SK-N-SH treated with all-trans-retinoic acid at 6 μM for 48 hours (cell line): ENCODE data around the gene DOC2A.
"Not testable (repeated sequence)": the region's sequence is repeated elsewhere in the genome, so short reads cannot be mapped to it uniquely, and the experiment has no call there.

Experiments
- ATAC-seq: fragments of 200-7000 bp; cut with Tn5 transposase; 3 replicates; pipeline ENCODE4 v1.9.1; 2020; ENCODE audit warnings: mild to moderate bottlenecking, moderate library complexity
- ARNTL ChIP-seq: fragments of 450-650 bp; formaldehyde crosslinking; IDR thresholded peaks from 2 replicates; pipeline ENCODE4 v1.5.0; 2020; ENCODE audit warnings: low read depth, mild to moderate bottlenecking, moderate library complexity, borderline replicate concordance
- BACH2 ChIP-seq: fragments of 250-450 bp; sonication (Bioruptor Pico); IDR thresholded peaks from 2 replicates; pipeline ENCODE4 v1.9.0; 2021; ENCODE audit warnings: mild to moderate bottlenecking, borderline replicate concordance
- CSDC2 ChIP-seq: fragments of 250-450 bp; sonication (Bioruptor Pico); IDR thresholded peaks from 2 replicates; pipeline ENCODE4 v1.5.0; 2020; ENCODE audit warnings: mild to moderate bottlenecking, moderate library complexity
- ESRRG ChIP-seq: fragments of 250-450 bp; sonication (Bioruptor Pico); IDR thresholded peaks from 2 replicates; pipeline ENCODE4 v1.6.1; 2021; ENCODE audit warnings: mild to moderate bottlenecking
- GLIS3 ChIP-seq: fragments of 250-450 bp; sonication (Bioruptor Pico); IDR thresholded peaks from 2 replicates; pipeline ENCODE4 v1.5.0; 2020; ENCODE audit warnings: mild to moderate bottlenecking, moderate library complexity
- ISL1 ChIP-seq: fragments of 250-450 bp; sonication (Bioruptor Pico); IDR thresholded peaks from 2 replicates; pipeline ENCODE4 v2.1.2; 2022; ENCODE audit warnings: mild to moderate bottlenecking, moderate library complexity
- POU6F1 ChIP-seq: fragments of 250-450 bp; sonication (Bioruptor Pico); IDR thresholded peaks from 2 replicates; pipeline ENCODE4 v1.8.0; 2021; ENCODE audit warnings: low read depth, mild to moderate bottlenecking, moderate library complexity, borderline replicate concordance
- PPARA ChIP-seq: fragments of 250-450 bp; sonication (Bioruptor Pico); IDR thresholded peaks from 2 replicates; pipeline ENCODE4 v1.5.0; 2020; ENCODE audit warnings: mild to moderate bottlenecking, borderline replicate concordance
- TCF4 ChIP-seq: fragments of 250-450 bp; sonication (Bioruptor Pico); IDR thresholded peaks from 2 replicates; pipeline ENCODE4 v1.8.0; 2021; ENCODE audit warnings: mild to moderate bottlenecking, moderate library complexity, borderline replicate concordance
- TOX ChIP-seq: fragments of 250-450 bp; sonication (Bioruptor Pico); IDR thresholded peaks from 2 replicates; pipeline ENCODE4 v1.8.0; 2021; ENCODE audit warnings: mild to moderate bottlenecking, moderate library complexity, borderline replicate concordance
- ZFP3 ChIP-seq: fragments of 250-450 bp; sonication (Bioruptor Pico); IDR thresholded peaks from 2 replicates; pipeline ENCODE4 v1.5.0; 2020; ENCODE audit warnings: mild to moderate bottlenecking, moderate library complexity
- ZFP30 ChIP-seq: fragments of 450-650 bp; formaldehyde crosslinking; IDR thresholded peaks from 2 replicates; pipeline ENCODE4 v1.5.0; 2022; ENCODE audit warnings: mild to moderate bottlenecking, moderate library complexity
- ZNF565 ChIP-seq: fragments of 450-650 bp; formaldehyde crosslinking; conservative IDR thresholded peaks from 2 replicates; pipeline ENCODE4 v1.5.0; 2020; ENCODE audit warnings: low read depth, mild to moderate bottlenecking, moderate library complexity
- ZNF70 ChIP-seq: fragments of 450-650 bp; formaldehyde crosslinking; IDR thresholded peaks from 2 replicates; pipeline ENCODE4 v1.5.0; 2020; ENCODE audit warnings: mild to moderate bottlenecking, moderate library complexity
- ZNF8 ChIP-seq: fragments of 450-650 bp; formaldehyde crosslinking; IDR thresholded peaks from 2 replicates; pipeline ENCODE4 v1.5.0; 2020; ENCODE audit warnings: mild to moderate bottlenecking, moderate library complexity
- TF ChIP-seq, protein P1 (sequence below): fragments of 250-450 bp; sonication (Bioruptor Pico); IDR thresholded peaks from 2 replicates; pipeline ENCODE4 v1.8.0; 2020; ENCODE audit warnings: mild to moderate bottlenecking, moderate library complexity, borderline replicate concordance
- TF ChIP-seq, protein P2 (sequence below): fragments of 250-450 bp; sonication (Bioruptor Pico); IDR thresholded peaks from 2 replicates; pipeline ENCODE4 v1.5.0; 2020; ENCODE audit warnings: mild to moderate bottlenecking, moderate library complexity
- TF ChIP-seq, protein P3 (sequence below): fragments of 250-450 bp; sonication (Bioruptor Pico); IDR thresholded peaks from 2 replicates; pipeline ENCODE4 v1.5.1; 2021; ENCODE audit warnings: mild to moderate bottlenecking, moderate library complexity

The DOC2A gene

DNA sequence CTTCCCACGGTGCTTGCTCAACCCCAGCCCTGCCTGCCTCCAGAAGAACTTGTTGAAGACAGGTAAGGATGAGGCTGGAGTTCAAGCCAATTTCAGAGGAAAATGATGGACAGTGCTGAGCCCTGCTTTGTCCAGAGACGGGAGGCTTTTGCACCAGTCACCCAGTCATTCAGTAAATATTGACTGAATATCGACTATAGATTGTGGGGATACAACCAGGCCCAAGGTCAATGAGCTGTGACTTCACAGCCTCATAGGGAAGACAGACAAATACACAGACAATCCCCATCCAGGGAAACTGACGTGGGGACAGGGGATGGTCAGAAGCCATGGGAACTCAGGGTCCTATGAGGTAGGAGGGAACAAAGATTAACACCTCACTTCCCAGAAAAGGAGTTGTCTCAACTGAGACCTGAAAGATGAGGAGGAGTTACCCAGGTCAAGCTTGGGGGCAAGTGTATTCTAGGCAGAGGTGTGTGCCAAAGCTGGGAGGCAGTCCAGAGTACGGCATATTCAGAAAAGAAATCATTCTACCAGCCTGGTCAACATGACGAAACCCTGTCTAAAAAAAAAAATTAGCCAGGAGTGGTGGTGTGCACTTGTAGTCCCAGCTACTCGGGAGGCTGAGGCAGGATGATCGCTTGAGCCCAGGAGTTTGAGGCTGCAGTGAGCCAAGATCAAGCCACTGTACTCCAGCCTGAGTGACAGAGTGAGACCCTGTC lies 5.9 kb upstream of the DOC2A start:
- no peak for TF ChIP-seq ISL1 (CRISPR knock-in tag)
- no peak for TF ChIP-seq ESRRG
- no peak for TF ChIP-seq CSDC2 (CRISPR knock-in tag)
- TF ChIP-seq GLIS3 = no peak
- TF ChIP-seq, protein P1, sequence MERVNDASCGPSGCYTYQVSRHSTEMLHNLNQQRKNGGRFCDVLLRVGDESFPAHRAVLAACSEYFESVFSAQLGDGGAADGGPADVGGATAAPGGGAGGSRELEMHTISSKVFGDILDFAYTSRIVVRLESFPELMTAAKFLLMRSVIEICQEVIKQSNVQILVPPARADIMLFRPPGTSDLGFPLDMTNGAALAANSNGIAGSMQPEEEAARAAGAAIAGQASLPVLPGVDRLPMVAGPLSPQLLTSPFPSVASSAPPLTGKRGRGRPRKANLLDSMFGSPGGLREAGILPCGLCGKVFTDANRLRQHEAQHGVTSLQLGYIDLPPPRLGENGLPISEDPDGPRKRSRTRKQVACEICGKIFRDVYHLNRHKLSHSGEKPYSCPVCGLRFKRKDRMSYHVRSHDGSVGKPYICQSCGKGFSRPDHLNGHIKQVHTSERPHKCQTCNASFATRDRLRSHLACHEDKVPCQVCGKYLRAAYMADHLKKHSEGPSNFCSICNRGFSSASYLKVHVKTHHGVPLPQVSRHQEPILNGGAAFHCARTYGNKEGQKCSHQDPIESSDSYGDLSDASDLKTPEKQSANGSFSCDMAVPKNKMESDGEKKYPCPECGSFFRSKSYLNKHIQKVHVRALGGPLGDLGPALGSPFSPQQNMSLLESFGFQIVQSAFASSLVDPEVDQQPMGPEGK (CRISPR knock-in tag) = no peak
- no peak for TF ChIP-seq ARNTL (CRISPR knock-in tag)
- TF ChIP-seq, all 23 proteins: peak for 0
- no peak for ATAC-seq

DNA sequence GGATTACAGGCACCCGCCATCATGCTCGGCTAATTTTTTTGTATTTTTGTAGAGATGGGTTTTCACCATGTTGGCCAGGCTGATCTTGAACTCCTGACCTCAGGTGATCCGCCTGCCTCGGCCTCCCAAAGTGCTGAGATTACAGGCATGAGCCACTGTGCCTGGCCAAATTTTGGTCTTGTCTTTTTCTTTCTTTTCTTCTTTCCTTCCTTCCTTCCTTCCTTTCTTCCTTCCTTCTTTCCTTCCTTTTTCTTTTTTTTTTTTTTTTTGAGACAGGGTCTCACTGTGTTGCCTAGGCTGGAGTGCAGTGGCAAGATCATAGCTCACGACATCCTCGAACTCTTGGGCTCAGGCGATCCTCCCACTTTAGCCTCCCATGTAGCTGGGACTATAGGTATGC lies 4.6 kb upstream of the DOC2A start:
- ATAC-seq = not testable (repeated sequence)

GRCh38 chr16:30012598-30012997 lies 1.8 kb upstream of the DOC2A start:
- ATAC-seq = not testable (repeated sequence)

DNA sequence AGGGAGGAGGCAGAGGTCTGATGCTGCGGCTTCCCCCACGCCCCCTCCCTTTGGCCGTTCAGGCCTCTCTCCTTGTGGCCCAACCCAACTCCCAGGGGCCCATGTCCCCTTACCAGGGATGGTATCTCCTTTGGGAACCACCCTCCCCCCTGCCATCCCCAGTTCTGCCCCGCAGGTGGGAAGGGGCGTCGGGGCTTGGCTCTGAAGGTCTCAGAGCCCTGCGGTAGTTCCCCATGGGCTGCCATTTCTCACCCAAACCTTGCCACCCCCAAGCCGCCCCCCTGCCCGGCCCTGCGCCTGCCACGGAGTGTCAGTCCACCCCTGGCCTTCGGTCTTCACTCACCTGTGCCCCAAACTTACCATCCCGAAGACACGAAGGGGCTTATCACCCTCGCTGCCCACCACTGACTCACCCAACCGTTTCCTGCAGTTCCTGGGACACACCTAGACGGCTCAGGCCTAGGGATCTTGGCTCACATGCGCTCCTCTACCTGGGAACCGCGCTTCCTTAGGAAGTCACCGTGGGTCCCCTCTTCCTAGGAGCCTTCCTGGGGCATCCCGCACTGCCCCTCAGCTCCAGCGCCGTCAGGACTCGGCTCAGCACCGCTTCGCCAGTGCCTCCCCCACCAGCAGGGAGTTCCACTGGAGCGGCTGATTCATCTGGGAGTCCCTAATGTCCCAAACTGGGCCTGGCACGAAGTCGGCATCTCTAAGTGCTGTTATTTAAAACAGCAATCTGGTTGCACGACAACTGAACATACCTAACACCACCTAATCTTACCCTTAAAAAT lies 1.1 kb upstream of the DOC2A start:
- TF ChIP-seq TCF4 (no peak), GLIS3 (no peak), ISL1 (CRISPR knock-in tag) (no peak), ZNF565 (CRISPR knock-in tag) (no peak), ZNF70 (CRISPR knock-in tag) (no peak), ZNF8 (no peak), CSDC2 (CRISPR knock-in tag) (no peak), ARNTL (CRISPR knock-in tag) (no peak), TOX (CRISPR knock-in tag) (no peak)
- TF ChIP-seq, protein P2, sequence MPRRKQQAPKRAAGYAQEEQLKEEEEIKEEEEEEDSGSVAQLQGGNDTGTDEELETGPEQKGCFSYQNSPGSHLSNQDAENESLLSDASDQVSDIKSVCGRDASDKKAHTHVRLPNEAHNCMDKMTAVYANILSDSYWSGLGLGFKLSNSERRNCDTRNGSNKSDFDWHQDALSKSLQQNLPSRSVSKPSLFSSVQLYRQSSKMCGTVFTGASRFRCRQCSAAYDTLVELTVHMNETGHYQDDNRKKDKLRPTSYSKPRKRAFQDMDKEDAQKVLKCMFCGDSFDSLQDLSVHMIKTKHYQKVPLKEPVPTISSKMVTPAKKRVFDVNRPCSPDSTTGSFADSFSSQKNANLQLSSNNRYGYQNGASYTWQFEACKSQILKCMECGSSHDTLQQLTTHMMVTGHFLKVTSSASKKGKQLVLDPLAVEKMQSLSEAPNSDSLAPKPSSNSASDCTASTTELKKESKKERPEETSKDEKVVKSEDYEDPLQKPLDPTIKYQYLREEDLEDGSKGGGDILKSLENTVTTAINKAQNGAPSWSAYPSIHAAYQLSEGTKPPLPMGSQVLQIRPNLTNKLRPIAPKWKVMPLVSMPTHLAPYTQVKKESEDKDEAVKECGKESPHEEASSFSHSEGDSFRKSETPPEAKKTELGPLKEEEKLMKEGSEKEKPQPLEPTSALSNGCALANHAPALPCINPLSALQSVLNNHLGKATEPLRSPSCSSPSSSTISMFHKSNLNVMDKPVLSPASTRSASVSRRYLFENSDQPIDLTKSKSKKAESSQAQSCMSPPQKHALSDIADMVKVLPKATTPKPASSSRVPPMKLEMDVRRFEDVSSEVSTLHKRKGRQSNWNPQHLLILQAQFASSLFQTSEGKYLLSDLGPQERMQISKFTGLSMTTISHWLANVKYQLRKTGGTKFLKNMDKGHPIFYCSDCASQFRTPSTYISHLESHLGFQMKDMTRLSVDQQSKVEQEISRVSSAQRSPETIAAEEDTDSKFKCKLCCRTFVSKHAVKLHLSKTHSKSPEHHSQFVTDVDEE = no peak
- TF ChIP-seq, protein P3, sequence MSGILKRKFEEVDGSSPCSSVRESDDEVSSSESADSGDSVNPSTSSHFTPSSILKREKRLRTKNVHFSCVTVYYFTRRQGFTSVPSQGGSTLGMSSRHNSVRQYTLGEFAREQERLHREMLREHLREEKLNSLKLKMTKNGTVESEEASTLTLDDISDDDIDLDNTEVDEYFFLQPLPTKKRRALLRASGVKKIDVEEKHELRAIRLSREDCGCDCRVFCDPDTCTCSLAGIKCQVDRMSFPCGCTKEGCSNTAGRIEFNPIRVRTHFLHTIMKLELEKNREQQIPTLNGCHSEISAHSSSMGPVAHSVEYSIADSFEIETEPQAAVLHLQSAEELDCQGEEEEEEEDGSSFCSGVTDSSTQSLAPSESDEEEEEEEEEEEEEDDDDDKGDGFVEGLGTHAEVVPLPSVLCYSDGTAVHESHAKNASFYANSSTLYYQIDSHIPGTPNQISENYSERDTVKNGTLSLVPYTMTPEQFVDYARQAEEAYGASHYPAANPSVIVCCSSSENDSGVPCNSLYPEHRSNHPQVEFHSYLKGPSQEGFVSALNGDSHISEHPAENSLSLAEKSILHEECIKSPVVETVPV (CRISPR knock-in tag) = no peak
- TF ChIP-seq, all 23 proteins: peak for 0
- ATAC-seq = no peak

- ATAC-seq = no peak; the same call in 2 of the 3 replicates
- TF ChIP-seq, protein P2 = no peak
- TF ChIP-seq POU6F1 (CRISPR knock-in tag) (no peak), ZFP3 (CRISPR knock-in tag) (no peak), BACH2 (CRISPR knock-in tag) (no peak), PPARA (CRISPR knock-in tag) (no peak), ZFP30 (no peak), ARNTL (CRISPR knock-in tag) (no peak), ZNF8 (no peak), GLIS3 (no peak), TOX (CRISPR knock-in tag) (no peak), ESRRG (no peak)
Measured at GRCh38 chr16:30009990-30010843, 610 bp downstream of the DOC2A start.
